HG02943 (cell line): ENCODE measurements around the gene RAB35.

Experiments
- ATAC-seq: cut with Tn5 transposase; IDR thresholded peaks from one replicate; pipeline ENCODE4 v1.9.1; 2021; ENCODE audit warnings: mild to moderate bottlenecking, low read depth, moderate library complexity; ENCODE audit not compliant: unreplicated experiment

The RAB35 gene

GRCh38 chr12:120109570-120110267 lies 6.8 kb downstream of the RAB35 start:
- no peak for ATAC-seq

GRCh38 chr12:120106151-120106550 lies 10.4 kb downstream of the RAB35 start:
- ATAC-seq, result no peak

GRCh38 chr12:120103371-120103770 lies 13.2 kb downstream of the RAB35 start:
- no peak for ATAC-seq

GRCh38 chr12:120103044-120103338 lies 13.6 kb downstream of the RAB35 start:
- ATAC-seq, result no peak

- no peak for ATAC-seq
These were observed 14.1 kb downstream of the RAB35 start for GRCh38 chr12:120102189-120103043.

- ATAC-seq, result no peak
These were observed 14.9 kb downstream of the RAB35 start for GRCh38 chr12:120101617-120102016.

GRCh38 chr12:120101182-120101581 lies 15.4 kb downstream of the RAB35 start:
- no peak for ATAC-seq

- no peak for ATAC-seq
These were observed 15.9 kb downstream of the RAB35 start for GRCh38 chr12:120100630-120101029.

GRCh38 chr12:120099738-120100137 lies 16.8 kb downstream of the RAB35 start:
- no peak for ATAC-seq

GRCh38 chr12:120098756-120099470 lies 17.6 kb downstream of the RAB35 start:
- ATAC-seq, result no peak

GRCh38 chr12:120096671-120097202 lies 19.8 kb downstream of the RAB35 start:
- ATAC-seq, result no peak

GRCh38 chr12:120095736-120096135 lies 20.8 kb downstream of the RAB35 start:
- ATAC-seq, result no peak

GRCh38 chr12:120095331-120095730 lies 21.2 kb downstream of the RAB35 start:
- no peak for ATAC-seq

- ATAC-seq, result no peak
These were observed 22.1 kb downstream of the RAB35 start for GRCh38 chr12:120094485-120094884.

GRCh38 chr12:120093592-120094355 lies 22.8 kb downstream of the RAB35 start:
- no peak for ATAC-seq

- ATAC-seq, result no peak
These were observed 23.3 kb downstream of the RAB35 start for GRCh38 chr12:120093336-120093591.

- no peak for ATAC-seq
These were observed 23.8 kb downstream of the RAB35 start for GRCh38 chr12:120092551-120093335.

GRCh38 chr12:120091371-120092090 lies 25.0 kb downstream of the RAB35 start:
- no peak for ATAC-seq

- ATAC-seq, result no peak
These were observed 25.8 kb downstream of the RAB35 start for GRCh38 chr12:120090626-120091295.
